C4-2B (cell line): Measurements from ENCODE around the gene MIOX.

Experiments used
- CTCF ChIP-seq: fragments of 450-650 bp; conservative IDR thresholded peaks from 2 replicates; pipeline ENCODE4 v1.5.1; 2017; ENCODE audit warnings: mild to moderate bottlenecking
- ZFX ChIP-seq: fragments of 450-650 bp; IDR thresholded peaks from 2 replicates; pipeline ENCODE4 v1.6.1; 2017

- TF ChIP-seq CTCF (no peak), ZFX (no peak)
Measured at GRCh38 chr22:50444663-50445062, 42.0 kb upstream of the MIOX start.
